ENCODE measurements around the gene ADK.

ADK gene

DNA sequence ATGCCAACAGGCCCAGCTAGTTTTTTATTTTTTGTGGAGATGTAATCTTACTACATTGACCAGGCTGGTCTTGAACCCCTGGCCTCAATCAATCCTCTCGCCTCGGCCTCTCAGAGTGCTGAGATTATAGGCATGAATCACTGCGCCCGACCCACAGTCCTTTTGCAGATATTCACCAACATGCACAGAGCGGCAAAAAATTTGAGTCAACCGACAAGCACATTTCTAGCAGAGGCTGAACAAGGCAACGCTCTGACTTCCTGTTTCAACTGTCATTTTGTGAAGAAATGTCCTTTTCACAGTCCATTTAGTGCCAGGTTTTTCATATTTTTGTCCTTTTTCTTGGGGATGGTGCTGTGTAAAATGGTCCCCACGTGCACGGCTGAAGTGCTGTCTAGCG is 604.3 kb downstream of the ADK start:
- no peak for DNase-seq
